Stomach (tissue), 9 donors: ENCODE results near the gene PIGX. TPM values are rescaled to one million over a fixed set of nuclear protein-coding genes. Genes with fewer than 3 reads are reported as not detected.

Experiments used
- DNase-seq, 2 donors: peaks; one replicate each; pipeline versions ENCODE4 v3.0.0 to v3.0.0-alpha.2; 2013 to 2019
- H3K27ac ChIP-seq, 5 donors: fragments of 200-600 bp in 4 of 5; sonication (generic) in 4 of 5; one replicate each; pipeline ENCODE4 v1.5.1; 2013 to 2019; ENCODE audit warnings: mild to moderate bottlenecking in 1 of 5, moderate library complexity in 1 of 5
- H3K27me3 ChIP-seq, 3 donors: fragments of 200-600 bp; sonication (generic); one replicate each; pipeline ENCODE4 v1.5.1; 2017 to 2019; ENCODE audit warnings: mixed run types in 1 of 3
- H3K36me3 ChIP-seq, 4 donors: fragments of 200-600 bp; sonication (generic); 1 replicate in 3 of 4; 2 replicates in 1 of 4; pipeline ENCODE4 v1.5.1; 2016 to 2019
- H3K4me1 ChIP-seq, 4 donors: fragments of 200-600 bp; sonication (generic); one replicate each; pipeline ENCODE4 v1.5.1; 2016 to 2019
- H3K4me3 ChIP-seq, 4 donors: fragments of 200-600 bp; sonication (generic) in 3 of 4; one replicate each; pipeline ENCODE4 v1.5.1; 2016 to 2019; ENCODE audit warnings: mild to moderate bottlenecking in 1 of 4
- H3K9me3 ChIP-seq, 4 donors: fragments of 200-600 bp; sonication (generic); one replicate each; pipeline ENCODE4 v1.5.1; 2016 to 2019
- CTCF ChIP-seq, 7 experiments: fragments of 450-650 bp in 4 of 7; fragments of 200-600 bp in 3 of 7; sonication (generic) in 3 of 7; IDR thresholded peaks; one replicate each; pipeline ENCODE4 v1.5.1; 2016 to 2019; ENCODE audit warnings: antibody characterized with exemption in 7 of 7, control low read depth in 2 of 7, mild to moderate bottlenecking in 1 of 7
- EP300 ChIP-seq: sonication (generic); formaldehyde crosslinking; IDR thresholded peaks from one replicate; pipeline ENCODE4 v1.6.1; 2017; ENCODE audit warnings: antibody characterized with exemption
- POLR2A ChIP-seq, 4 donors: fragments of 450-650 bp; IDR thresholded peaks; one replicate each; pipeline ENCODE4 v1.6.1; 2016; ENCODE audit warnings: antibody characterized with exemption in 4 of 4, control low read depth in 2 of 4, mild to moderate bottlenecking in 1 of 4, moderate library complexity in 1 of 4
- POLR2AphosphoS5 ChIP-seq, 3 donors: sonication (generic); formaldehyde crosslinking; IDR thresholded peaks; one replicate each; pipeline ENCODE4 v1.6.1; 2016; ENCODE audit warnings: antibody characterized with exemption in 3 of 3
- WGBS, 5 donors: extraction: QIAGEN DNeasy Blood & Tissue Kit in 3 of 5; methylation state at CpG; one replicate each; pipeline versions ENCODE4 v1.1.5 to v1.1.7; 2013 to 2018; 5-methylcytosine and 5-hydroxymethylcytosine counted together
- intact Hi-C: fragments of 100-400 bp; cut with DNase I; formaldehyde crosslinking; loops from one replicate; pipeline ENCODE4 v1.15.1; 2023; ENCODE audit warnings: low total_unique reads
- polyA plus RNA-seq, 3 donors: library from polyadenylated mRNA; stranded (reverse); fragments of 200-250 nt; gene quantifications; one replicate each; pipeline ENCODE4 v1.2.3, GENCODE V29; 2013
- total RNA-seq, 5 donors: library from RNA; depleted of rRNA; stranded (reverse); fragments of >200 nt; gene quantifications; one replicate each; pipeline versions ENCODE4 v1.1.0 to v1.2.3, GENCODE V29; 2014 to 2016
- donor health status: healthy with polysubstance abuse.
- donor health status: Bipolar disorder and iron deficiency.
- donor health status: healthy.

Gene PIGX
- total and polyA plus RNA-seq, 8 donors: 4.6 to 60.8 (median 15.0) TPM

- Histone ChIP-seq H3K4me3 (no peak overlapping the region), H3K9me3 (peaks cover 0 to 13% (median 10%) of the 10 kb centered on the region in 4 donors), H3K4me1 (peaks cover 14 to 33% (median 26%) of the 10 kb centered on the region in 4 donors), H3K27me3 (no peaks in the 10 kb centered on the region), H3K27ac (peak overlapping the region in 1 of 5 donors; percentile 19), H3K36me3 (peaks cover 0 to 16% (median 8%) of the 10 kb centered on the region in 4 donors)
- intact Hi-C loops: no loop called here
- TF ChIP-seq EP300 (no peak), POLR2AphosphoS5 (IDR thresholded peaks at IDR 0.05) (no peak), POLR2A (IDR thresholded peaks at IDR 0.05) (no peak), CTCF (IDR thresholded peaks at IDR 0.05) (no peak)
- DNase-seq: no peak
- WGBS, 5 donors: 84 to 93% (median 89%) methylated on average over 9 of the region's 9 CpGs
These were observed 45.9 kb downstream of the PIGX start for GRCh38 chr3:196757876-196758739.

GRCh38 chr3:196763179-196763578 is 51.0 kb downstream of the PIGX start:
- Histone ChIP-seq H3K4me3 (no peak overlapping the region), H3K27me3 (no peaks in the 10 kb centered on the region), H3K27ac (no peak overlapping the region), H3K4me1 (peaks cover 0 to 13% (median 2%) of the 10 kb centered on the region in 4 donors), H3K36me3 (peaks cover 0 to 5% (median 2%) of the 10 kb centered on the region in 4 donors), H3K9me3 (no peaks in the 10 kb centered on the region)
- TF ChIP-seq POLR2AphosphoS5 (IDR thresholded peaks at IDR 0.05): no peak
- no peak for TF ChIP-seq CTCF (IDR thresholded peaks at IDR 0.05)
- no peak for TF ChIP-seq POLR2A (IDR thresholded peaks at IDR 0.05)
- TF ChIP-seq EP300: no peak
- WGBS, 5 donors: 77 to 95% (median 91%) methylated on average over 7 of the region's 7 CpGs
- intact Hi-C loops: no loop called here
- no peak for DNase-seq

- no peak for DNase-seq
- no peaks in the 10 kb centered on the region for H3K27me3 ChIP-seq
These were observed 53.3 kb downstream of the PIGX start for GRCh38 chr3:196765454-196765853.

GRCh38 chr3:196771067-196771466 is 58.9 kb downstream of the PIGX start:
- no peak overlapping the region for H3K27ac ChIP-seq
- TF ChIP-seq POLR2AphosphoS5 (IDR thresholded peaks at IDR 0.05) (no peak), EP300 (no peak), CTCF (IDR thresholded peaks at IDR 0.05) (no peak)
- H3K9me3 ChIP-seq: no peaks in the 10 kb centered on the region
- H3K36me3 ChIP-seq: peaks cover 0 to 14% (median 6%) of the 10 kb centered on the region in 4 donors
- no peaks in the 10 kb centered on the region for H3K27me3 ChIP-seq
- intact Hi-C loops: no loop called here
- H3K4me3 ChIP-seq: no peak overlapping the region
- no peak for DNase-seq
- H3K4me1 ChIP-seq: peaks cover 4 to 39% (median 27%) of the 10 kb centered on the region in 4 donors
- WGBS, 5 donors: 82 to 97% (median 95%) methylated on average over 1 of the region's 1 CpG

More at GRCh38 chr3:196765454-196765853, 53.3 kb downstream of the PIGX start:
- Histone ChIP-seq H3K4me1 (peaks cover 0 to 5% (median 0%) of the 10 kb centered on the region in 4 donors), H3K27ac (no peak overlapping the region), H3K36me3 (peaks cover 0 to 14% (median 6%) of the 10 kb centered on the region in 4 donors), H3K4me3 (no peak overlapping the region), H3K9me3 (no peaks in the 10 kb centered on the region)
- intact Hi-C loops: no loop called here
- TF ChIP-seq CTCF (IDR thresholded peaks at IDR 0.05) (no peak), POLR2A (IDR thresholded peaks at IDR 0.05) (no peak), POLR2AphosphoS5 (IDR thresholded peaks at IDR 0.05) (no peak), EP300 (no peak)
